Calu3 (cell line): Measurements from ENCODE around the gene KAT14. TPM values are rescaled to one million over a fixed set of nuclear protein-coding genes. Genes with fewer than 3 reads are reported as not detected.

ENCODE experiments used
- BruUV-seq: library from RNA; stranded (reverse); fragments of 400-500 nt; replicated peaks from 2 replicates; lab custom pipeline; 2021; lab: Mats Ljungman, UMichigan
- CTCF ChIA-PET: fragments of 300-600 bp; sonication (Branson Sonifier 250); formaldehyde crosslinking; loops from one replicate; lab custom pipeline; 2022; ENCODE audit warnings: antibody characterized with exemption; lab: Charles Lee
- DNase-seq: peaks from one replicate; pipeline ENCODE4 v3.0.0; 2022
- H3K27ac Mint-ChIP-seq: one replicate; pipeline ENCODE4 v1.8.0; 2022; ENCODE audit warnings: mixed read lengths; ENCODE audit not compliant: unreplicated experiment
- H3K27me3 Mint-ChIP-seq: one replicate; pipeline ENCODE4 v1.8.0; 2022; ENCODE audit warnings: mixed read lengths; ENCODE audit not compliant: unreplicated experiment
- H3K36me3 Mint-ChIP-seq: one replicate; pipeline ENCODE4 v1.8.0; 2022; ENCODE audit warnings: mild to moderate bottlenecking, moderate library complexity, mixed read lengths; ENCODE audit not compliant: insufficient read depth, unreplicated experiment
- H3K4me1 Mint-ChIP-seq: one replicate; pipeline ENCODE4 v1.8.0; 2022; ENCODE audit warnings: mild to moderate bottlenecking, low read depth, mixed read lengths; ENCODE audit not compliant: unreplicated experiment
- H3K4me3 Mint-ChIP-seq: one replicate; pipeline ENCODE4 v1.8.0; 2022; ENCODE audit warnings: mild to moderate bottlenecking, low read depth, moderate library complexity, mixed read lengths; ENCODE audit not compliant: unreplicated experiment
- H3K9me3 Mint-ChIP-seq: one replicate; pipeline ENCODE4 v1.8.0; 2022; ENCODE audit warnings: low read depth, mixed read lengths; ENCODE audit not compliant: unreplicated experiment
- CTCF ChIP-seq: fragments of 200-600 bp; IDR thresholded peaks from one replicate; pipeline ENCODE4 v1.8.0; 2022; ENCODE audit warnings: antibody characterized with exemption; ENCODE audit not compliant: unreplicated experiment
- intact Hi-C: fragments of 100-400 bp; cut with micrococcal nuclease; formaldehyde crosslinking; loops from one replicate; pipeline ENCODE4 v1.10.0; 2022; ENCODE audit not compliant: unreplicated experiment
- total RNA-seq: library from RNA; stranded (reverse); gene quantifications from 2 replicates; pipeline ENCODE4 v1.2.3, GENCODE V29; 2022

KAT14 gene
- total RNA-seq, 1 experiment from 2014 or later, result 3.1 TPM

- intact Hi-C loops, result no loop called here
- DNase-seq, result no peak
- no peak for TF ChIP-seq CTCF
- H3K27me3 Mint-ChIP-seq, result no peaks in the 10 kb centered on the region
- no peaks in the 10 kb centered on the region for H3K36me3 Mint-ChIP-seq
- CTCF ChIA-PET, result no interaction called here
- H3K4me3 Mint-ChIP-seq, result no peak overlapping the region
- BruUV-seq, result no TSS peak
- no peaks in the 10 kb centered on the region for H3K4me1 Mint-ChIP-seq
- no peak overlapping the region for H3K27ac Mint-ChIP-seq
- no peaks in the 10 kb centered on the region for H3K9me3 Mint-ChIP-seq
These were observed 27.9 kb downstream of the KAT14 start for GRCh38 chr20:18165553-18165952.

GRCh38 chr20:18166241-18166881 is 28.7 kb downstream of the KAT14 start:
- H3K27me3 Mint-ChIP-seq, result no peaks in the 10 kb centered on the region
- DNase-seq, result no peak
- no TSS peak for BruUV-seq
- no peak for TF ChIP-seq CTCF
- H3K9me3 Mint-ChIP-seq, result no peaks in the 10 kb centered on the region
- no peak overlapping the region for H3K4me3 Mint-ChIP-seq
- intact Hi-C loops, result no loop called here
- H3K4me1 Mint-ChIP-seq, result no peaks in the 10 kb centered on the region
- no peak overlapping the region for H3K27ac Mint-ChIP-seq
- no peaks in the 10 kb centered on the region for H3K36me3 Mint-ChIP-seq
- CTCF ChIA-PET, result no interaction called here

GRCh38 chr20:18166950-18167349 is 29.3 kb downstream of the KAT14 start:
- no peaks in the 10 kb centered on the region for H3K27me3 Mint-ChIP-seq
- no peaks in the 10 kb centered on the region for H3K9me3 Mint-ChIP-seq
- no peaks in the 10 kb centered on the region for H3K36me3 Mint-ChIP-seq
- no peak for DNase-seq
- H3K4me1 Mint-ChIP-seq, result no peaks in the 10 kb centered on the region
- no TSS peak for BruUV-seq
- H3K27ac Mint-ChIP-seq, result no peak overlapping the region
- no peak for TF ChIP-seq CTCF
- intact Hi-C loops, result no loop called here
- H3K4me3 Mint-ChIP-seq, result no peak overlapping the region
- CTCF ChIA-PET, result no interaction called here

- TF ChIP-seq CTCF, result no peak
- Mint-ChIP-seq H3K9me3 (no peaks in the 10 kb centered on the region), H3K27me3 (no peaks in the 10 kb centered on the region), H3K36me3 (no peaks in the 10 kb centered on the region), H3K4me1 (no peaks in the 10 kb centered on the region), H3K27ac (no peak overlapping the region), H3K4me3 (no peak overlapping the region)
- no peak for DNase-seq
- intact Hi-C loops, result no loop called here
- no TSS peak for BruUV-seq
- CTCF ChIA-PET, result no interaction called here
These were observed 34.7 kb downstream of the KAT14 start for GRCh38 chr20:18172379-18172778.
